ENCODE results near the gene CSNK1G1. TPM values are rescaled to one million over a fixed set of nuclear protein-coding genes. Genes with fewer than 3 reads are reported as not detected.

CSNK1G1 gene
- polyA plus RNA-seq, 1 of the 3 experiments (the other 2 are of a cell fraction), result 10.2 TPM

- Histone ChIP-seq H3F3A (replicated peaks; ENCODE audit: insufficient read depth) (peaks cover 53% of the 10 kb centered on the region), H2AFZ (ENCODE audit: low read depth) (no peak overlapping the region), H4K20me1 (ENCODE audit: insufficient read depth) (peaks cover 54% of the 10 kb centered on the region), H3K27me3 (ENCODE audit: insufficient read depth) (no peaks in the 10 kb centered on the region), H3K27ac (ENCODE audit: low read depth in 2 of 2, low read length in 1 of 2) (no peak overlapping the region; a peak in 1 of 4 replicates), H3K9me2 (no peaks in the 10 kb centered on the region), H3K36me3 (replicated peaks in 1 of 2; ENCODE audit: control insufficient read depth in 1 of 2, insufficient read depth in 2 of 2, low read length in 1 of 2) (peaks cover 57 to 58% of the 10 kb centered on the region in 2 experiments), H3K4me3 (ENCODE audit: low read depth in 2 of 2, low read length in 1 of 2) (no peak overlapping the region), H3K4me2 (no peak overlapping the region), H3K4me1 (ENCODE audit: control insufficient read depth in 1 of 2, insufficient read depth in 2 of 2, low read depth in 1 of 2, low read length in 1 of 2) (peaks cover 16 to 23% of the 10 kb centered on the region in 2 experiments; a peak in 3 of 4 replicates), H3K9me3 (no peaks in the 10 kb centered on the region), H3K9ac (no peak overlapping the region), H3K79me2 (ENCODE audit: insufficient read depth) (peaks cover 34% of the 10 kb centered on the region)
- CTCF ChIA-PET, result interaction anchor here (0.9 kb wide), 1 partner anchor 19 kb away, joined by 4 read pairs; no protein-coding TSS in a partner anchor
- POLR2A ChIA-PET, result no interaction called here
- WGBS (ENCODE audit: low lambda C conversion rate), result 92% methylated on average over 9 of the region's 11 CpGs
- TF ChIP-seq MXI1 (IDR thresholded peaks at IDR 0.05; ENCODE audit: low read depth, low read length), result no peak
- no peak for TF ChIP-seq SIN3A (IDR thresholded peaks at IDR 0.05; ENCODE audit: borderline replicate concordance, low read depth, low read length)
- TF ChIP-seq POLR2AphosphoS5 (IDR thresholded peaks at IDR 0.05; ENCODE audit: low read depth, low read length), result no peak
- TF ChIP-seq PBX3 (IDR thresholded peaks at IDR 0.05), result no peak
- no peak for TF ChIP-seq ZBTB33 (IDR thresholded peaks at IDR 0.05; ENCODE audit: borderline replicate concordance, low read depth)
- no peak for TF ChIP-seq ELF1 (IDR thresholded peaks at IDR 0.05)
- no peak for TF ChIP-seq EP300 (IDR thresholded peaks at IDR 0.05; ENCODE audit: borderline replicate concordance in 1 of 2, low read depth in 1 of 2, low read length in 1 of 2)
- TF ChIP-seq MAX (IDR thresholded peaks at IDR 0.05; ENCODE audit: low read depth), result no peak
- DNase-seq, result no peak
Observed at GRCh38 chr15:64158363-64159134, 197.4 kb downstream of the CSNK1G1 start.

GRCh38 chr15:64157599-64158125 lies 198.3 kb downstream of the CSNK1G1 start:
- H3K9ac ChIP-seq, result no peak overlapping the region
- H3K36me3 ChIP-seq (replicated peaks in 1 of 2; ENCODE audit: control insufficient read depth in 1 of 2, insufficient read depth in 2 of 2, low read length in 1 of 2), result peaks cover 57 to 58% of the 10 kb centered on the region in 2 experiments
- DNase-seq, result no peak
- POLR2A ChIA-PET, result no interaction called here
- H3K4me3 ChIP-seq (ENCODE audit: low read depth in 2 of 2, low read length in 1 of 2), result no peak overlapping the region
- 100% methylated on average over 1 of the region's 1 CpG for WGBS (ENCODE audit: low lambda C conversion rate)
- peaks cover 14 to 28% of the 10 kb centered on the region in 2 experiments; a peak in 3 of 4 replicates for H3K4me1 ChIP-seq (ENCODE audit: control insufficient read depth in 1 of 2, insufficient read depth in 2 of 2, low read depth in 1 of 2, low read length in 1 of 2)
- no peak overlapping the region for H3K4me2 ChIP-seq
- peaks cover 57% of the 10 kb centered on the region for H3F3A ChIP-seq (replicated peaks; ENCODE audit: insufficient read depth)
- no peaks in the 10 kb centered on the region for H3K27me3 ChIP-seq (ENCODE audit: insufficient read depth)
- H3K79me2 ChIP-seq (ENCODE audit: insufficient read depth), result peaks cover 33% of the 10 kb centered on the region
- H3K9me2 ChIP-seq, result no peaks in the 10 kb centered on the region
- H3K27ac ChIP-seq (ENCODE audit: low read depth in 2 of 2, low read length in 1 of 2), result 0 out of 4 replicates have a peak overlapping the region, but pooled peaks of 1 of the 2 experiments have one; percentile 21
- CTCF ChIA-PET, result interaction anchor here (0.9 to 1.0 kb wide), 2 partner anchors 20 to 524 kb away, joined by 3 to 4 read pairs; no protein-coding TSS in a partner anchor
- TF ChIP-seq NRF1 (IDR thresholded peaks at IDR 0.05; ENCODE audit: low read depth, low read length) (no peak), RFX5 (IDR thresholded peaks at IDR 0.05; ENCODE audit: low read length) (no peak)
- H4K20me1 ChIP-seq (ENCODE audit: insufficient read depth), result peaks cover 54% of the 10 kb centered on the region
- H3K9me3 ChIP-seq, result no peaks in the 10 kb centered on the region
- no peak overlapping the region for H2AFZ ChIP-seq (ENCODE audit: low read depth)

Measured in SK-N-SH (cell line).